Suprapubic skin (tissue), 4 donors: ENCODE results near the gene KCNG4.

Source experiments
- POLR2A ChIP-seq, 2 donors: fragments of 450-650 bp; IDR thresholded peaks; one replicate each; pipeline ENCODE4 v1.6.1; 2017; ENCODE audit warnings: antibody characterized with exemption in 2 of 2, mild to moderate bottlenecking in 2 of 2, moderate library complexity in 2 of 2
- POLR2AphosphoS5 ChIP-seq, 3 donors: sonication (generic); formaldehyde crosslinking; IDR thresholded peaks; one replicate each; pipeline ENCODE4 v1.6.1; 2017; ENCODE audit warnings: antibody characterized with exemption in 3 of 3
- TF ChIP-seq, protein P1 (sequence below), 2 donors: fragments of 200-600 bp in 1 of 2; fragments of 450-650 bp in 1 of 2; sonication (generic) in 1 of 2; IDR thresholded peaks; one replicate each; pipeline ENCODE4 v1.5.1; 2016 to 2019; ENCODE audit warnings: antibody characterized with exemption in 2 of 2, mild to moderate bottlenecking in 1 of 2, moderate library complexity in 1 of 2

DNA sequence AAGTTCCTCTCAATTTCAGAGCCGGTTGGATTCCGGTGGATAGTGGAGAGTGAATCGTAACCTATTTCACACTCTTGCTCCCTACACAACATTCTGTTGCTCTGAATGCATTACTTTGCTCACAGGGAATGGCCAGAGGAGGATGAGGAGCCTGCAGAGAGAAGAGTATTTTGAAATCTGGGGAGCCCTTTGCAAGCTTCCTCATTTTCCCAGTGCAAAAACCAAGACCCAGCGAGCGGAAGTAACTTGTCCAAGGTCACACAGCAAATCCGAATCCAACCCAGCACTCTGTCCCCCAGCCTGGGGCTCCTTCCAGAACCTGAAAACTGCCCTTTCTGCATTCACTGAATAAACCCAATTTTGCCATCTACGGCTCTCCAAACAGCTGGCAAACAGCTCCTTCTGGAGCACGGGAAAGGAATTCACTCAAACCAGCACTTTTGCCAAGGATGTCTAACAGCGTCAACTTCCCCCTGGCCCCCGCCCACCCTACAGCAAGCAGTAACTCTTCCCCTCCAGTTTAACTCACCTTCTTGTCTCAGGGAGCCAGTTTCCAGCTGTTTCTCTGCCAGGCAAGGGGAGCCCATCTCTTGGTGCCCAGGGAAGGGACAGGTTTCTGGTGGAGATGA, 557 bp downstream of the KCNG4 start:
- TF ChIP-seq, protein P1, sequence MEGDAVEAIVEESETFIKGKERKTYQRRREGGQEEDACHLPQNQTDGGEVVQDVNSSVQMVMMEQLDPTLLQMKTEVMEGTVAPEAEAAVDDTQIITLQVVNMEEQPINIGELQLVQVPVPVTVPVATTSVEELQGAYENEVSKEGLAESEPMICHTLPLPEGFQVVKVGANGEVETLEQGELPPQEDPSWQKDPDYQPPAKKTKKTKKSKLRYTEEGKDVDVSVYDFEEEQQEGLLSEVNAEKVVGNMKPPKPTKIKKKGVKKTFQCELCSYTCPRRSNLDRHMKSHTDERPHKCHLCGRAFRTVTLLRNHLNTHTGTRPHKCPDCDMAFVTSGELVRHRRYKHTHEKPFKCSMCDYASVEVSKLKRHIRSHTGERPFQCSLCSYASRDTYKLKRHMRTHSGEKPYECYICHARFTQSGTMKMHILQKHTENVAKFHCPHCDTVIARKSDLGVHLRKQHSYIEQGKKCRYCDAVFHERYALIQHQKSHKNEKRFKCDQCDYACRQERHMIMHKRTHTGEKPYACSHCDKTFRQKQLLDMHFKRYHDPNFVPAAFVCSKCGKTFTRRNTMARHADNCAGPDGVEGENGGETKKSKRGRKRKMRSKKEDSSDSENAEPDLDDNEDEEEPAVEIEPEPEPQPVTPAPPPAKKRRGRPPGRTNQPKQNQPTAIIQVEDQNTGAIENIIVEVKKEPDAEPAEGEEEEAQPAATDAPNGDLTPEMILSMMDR (IDR thresholded peaks at IDR 0.05): no peak
- TF ChIP-seq POLR2AphosphoS5 (IDR thresholded peaks at IDR 0.05) (no peak), POLR2A (IDR thresholded peaks at IDR 0.05) (no peak)
